ENCODE data around the gene DLX2. TPM values are rescaled to one million over a fixed set of nuclear protein-coding genes. Genes with fewer than 3 reads are reported as not detected.
A peak's percentile ranks its signal among the peaks of the same experiment; 100 is the strongest.

The DLX2 gene
- total and polyA plus RNA-seq, 2 donors (not counting 3 experiments of a cell fraction or from before 2014, with no cell fraction given): not detected

GRCh38 chr2:172105471-172106107 is 2.9 kb upstream of the DLX2 start:
- no peaks in the 10 kb centered on the region for H3K36me3 ChIP-seq (ENCODE audit: control insufficient read depth in 2 of 2, extremely low read depth in 1 of 2, insufficient read depth in 2 of 2, low read length in 2 of 2)
- no peak overlapping the region for H3K27ac ChIP-seq (ENCODE audit: insufficient read depth, low read depth, low read length)
- TF ChIP-seq EZH2 (IDR thresholded peaks at IDR 0.05; ENCODE audit: borderline replicate concordance, low read depth, low read length, severe bottlenecking) (peak; percentile 77), JUN (IDR thresholded peaks at IDR 0.05; ENCODE audit: borderline replicate concordance, insufficient read depth, insufficient read length, low read depth) (no peak)
- no peaks in the 10 kb centered on the region for H3K9me1 ChIP-seq (replicated peaks; ENCODE audit: control insufficient read depth, extremely low read depth, insufficient read depth, low read length)
- dilution Hi-C loops (cut with MboI; ENCODE audit: extremely low pct_ligation_motif_present, low sequenced_read_pairs): no loop called here
- FAIRE-seq: peak; percentile 4
- H3K9me3 ChIP-seq (replicated peaks; ENCODE audit: control insufficient read depth, insufficient read depth, low read length): no peaks in the 10 kb centered on the region
- no TSS peak for BruUV-seq (replicated peaks)
- peak overlapping the region in 2 of 3 experiments; percentile 28 to 60 for H3K4me3 ChIP-seq (replicated peaks in 1 of 3; ENCODE audit: insufficient read depth in 1 of 3, low read depth in 1 of 3, low read length in 3 of 3)
- H3K4me2 ChIP-seq (ENCODE audit: insufficient read depth, low read length): peak overlapping the region; percentile 87
- intact Hi-C loops (cut with micrococcal nuclease): loop anchor here (10.0 kb wide), 2 partner anchors 211 to 1131 kb away; partner anchors contain the start of gene SLC25A12
- peaks cover 33% of the 10 kb centered on the region for H3K4me1 ChIP-seq (ENCODE audit: control insufficient read depth, extremely low read depth, insufficient read depth, low read length)
- H2AFZ ChIP-seq (ENCODE audit: low read depth, low read length): peak overlapping the region; percentile 84
- CTCF ChIA-PET: interaction anchor here (0.9 to 8.6 kb wide), 18 partner anchors 8 to 532 kb away, joined by 3 to 193 read pairs (median 6); partner anchors contain the start of genes DLX1 and DYNC1I2
- H4K20me1 ChIP-seq (replicated peaks; ENCODE audit: control insufficient read depth, extremely low read depth, insufficient read depth, low read length): no peaks in the 10 kb centered on the region
- peaks cover 32 to 55% of the 10 kb centered on the region in 2 experiments for H3K27me3 ChIP-seq (ENCODE audit: control insufficient read depth in 2 of 2, insufficient read depth in 2 of 2, low read length in 2 of 2)
- no peak for DNase-seq (ENCODE audit: low read depth, low spot score)
- POLR2A ChIA-PET: no interaction called here
- H3K9ac ChIP-seq (replicated peaks; ENCODE audit: extremely low read depth, insufficient read depth, low read length): no peak overlapping the region
- no peaks in the 10 kb centered on the region for H3K79me2 ChIP-seq (ENCODE audit: control insufficient read depth, insufficient read depth, low read length)

GRCh38 chr2:172103471-172104272 is 972 bp upstream of the DLX2 start:
- intact Hi-C loops (cut with micrococcal nuclease) (loop anchor here (1.0 to 10.0 kb wide), 9 partner anchors 105 to 1129 kb away; partner anchors contain the start of genes DYNC1I2, HAT1, METAP1D and SLC25A12), dilution Hi-C loops (cut with MboI; ENCODE audit: extremely low pct_ligation_motif_present, low sequenced_read_pairs) (no loop called here)
- H3K9me1 ChIP-seq (replicated peaks; ENCODE audit: control insufficient read depth, extremely low read depth, insufficient read depth, low read length): no peaks in the 10 kb centered on the region
- no peaks in the 10 kb centered on the region for H3K36me3 ChIP-seq (ENCODE audit: control insufficient read depth in 2 of 2, extremely low read depth in 1 of 2, insufficient read depth in 2 of 2, low read length in 2 of 2)
- H3K9ac ChIP-seq (replicated peaks; ENCODE audit: extremely low read depth, insufficient read depth, low read length): no peak overlapping the region
- ChIA-PET CTCF (interaction anchor here (1.0 to 8.6 kb wide), 16 partner anchors 9 to 530 kb away, joined by 3 to 193 read pairs (median 6); partner anchors contain the start of genes DLX1, HAT1 and SLC25A12), POLR2A (no interaction called here)
- no peaks in the 10 kb centered on the region for H3K79me2 ChIP-seq (ENCODE audit: control insufficient read depth, insufficient read depth, low read length)
- DNase-seq (ENCODE audit: low read depth, low spot score) (peak; percentile 86), FAIRE-seq (peak; percentile 97)
- H3K4me2 ChIP-seq (ENCODE audit: insufficient read depth, low read length): peak overlapping the region; percentile 80
- H4K20me1 ChIP-seq (replicated peaks; ENCODE audit: control insufficient read depth, extremely low read depth, insufficient read depth, low read length): no peaks in the 10 kb centered on the region
- H3K27ac ChIP-seq (ENCODE audit: insufficient read depth, low read depth, low read length): no peak overlapping the region
- no peaks in the 10 kb centered on the region for H3K9me3 ChIP-seq (replicated peaks; ENCODE audit: control insufficient read depth, insufficient read depth, low read length)
- peaks cover 41% of the 10 kb centered on the region for H3K4me1 ChIP-seq (ENCODE audit: control insufficient read depth, extremely low read depth, insufficient read depth, low read length)
- H2AFZ ChIP-seq (ENCODE audit: low read depth, low read length): no peak overlapping the region
- H3K4me3 ChIP-seq (replicated peaks in 1 of 3; ENCODE audit: insufficient read depth in 1 of 3, low read depth in 1 of 3, low read length in 3 of 3): peak overlapping the region in 1 of 3 experiments; percentile 47
- BruUV-seq (replicated peaks): no TSS peak
- TF ChIP-seq GATA2 (IDR thresholded peaks at IDR 0.05; ENCODE audit: insufficient read depth, insufficient read length, low read depth, low read length) (no peak), FOS (IDR thresholded peaks at IDR 0.05; ENCODE audit: borderline replicate concordance, insufficient read depth, low read length) (no peak), MAX (IDR thresholded peaks at IDR 0.05; ENCODE audit: insufficient read depth, insufficient read length) (no peak), JUN (IDR thresholded peaks at IDR 0.05; ENCODE audit: borderline replicate concordance, insufficient read depth, insufficient read length, low read depth) (no peak), EZH2 (IDR thresholded peaks at IDR 0.05; ENCODE audit: borderline replicate concordance, low read depth, low read length, severe bottlenecking) (no peak), CTCF (IDR thresholded peaks at IDR 0.05; ENCODE audit: extremely low read depth in 1 of 2, insufficient read depth in 1 of 2, low read depth in 1 of 2, low read length in 2 of 2) (peak; percentile 96)
- peaks cover 42 to 69% of the 10 kb centered on the region in 2 experiments for H3K27me3 ChIP-seq (ENCODE audit: control insufficient read depth in 2 of 2, insufficient read depth in 2 of 2, low read length in 2 of 2)
